Activated CD8-positive, alpha-beta memory T cell treated with anti-CD3 and anti-CD28 coated beads, Interleukin-2, amount 50 U/mL, for 1 hour (primary cell): Measurements from ENCODE around the gene TFCP2L1.
"Not testable (repeated sequence)": the region's sequence is repeated elsewhere in the genome, so short reads cannot be mapped to it uniquely, and the experiment has no call there.

Source experiments
- DNase-seq: peaks from one replicate; pipeline ENCODE4 v3.0.0-alpha.2; 2020; ENCODE audit errors: extremely low read depth

The TFCP2L1 gene

GRCh38 chr2:121284463-121285449 lies at the start of gene TFCP2L1:
Gene TFCP2L1 (minus strand): TSS chr2:121285202. CDS start chr2:121285109, 93 bp downstream.
- DNase-seq, result no peak

GRCh38 chr2:121333834-121334558 lies 49.0 kb upstream of the TFCP2L1 start:
- no peak for DNase-seq

GRCh38 chr2:121333231-121333630 lies 48.2 kb upstream of the TFCP2L1 start:
- DNase-seq, result no peak

GRCh38 chr2:121331324-121331723 lies 46.3 kb upstream of the TFCP2L1 start:
- not testable (repeated sequence) for DNase-seq

GRCh38 chr2:121330921-121331320 lies 45.9 kb upstream of the TFCP2L1 start:
- no peak for DNase-seq

GRCh38 chr2:121329786-121330185 lies 44.8 kb upstream of the TFCP2L1 start:
- no peak for DNase-seq

- no peak for DNase-seq
Measured at GRCh38 chr2:121326628-121327027, 41.6 kb upstream of the TFCP2L1 start.

GRCh38 chr2:121324601-121325000 lies 39.6 kb upstream of the TFCP2L1 start:
- DNase-seq, result no peak

- DNase-seq, result no peak
Measured at GRCh38 chr2:121321476-121321875, 36.5 kb upstream of the TFCP2L1 start.

- DNase-seq, result no peak
Measured at GRCh38 chr2:121319941-121320340, 34.9 kb upstream of the TFCP2L1 start.

GRCh38 chr2:121316986-121317385 lies 32.0 kb upstream of the TFCP2L1 start:
- DNase-seq, result no peak

- not testable (repeated sequence) for DNase-seq
Measured at GRCh38 chr2:121313701-121314100, 28.7 kb upstream of the TFCP2L1 start.

GRCh38 chr2:121309801-121310200 lies 24.8 kb upstream of the TFCP2L1 start:
- no peak for DNase-seq

GRCh38 chr2:121309323-121309722 lies 24.3 kb upstream of the TFCP2L1 start:
- no peak for DNase-seq

- no peak for DNase-seq
Measured at GRCh38 chr2:121307048-121307447, 22.0 kb upstream of the TFCP2L1 start.

GRCh38 chr2:121304941-121305340 lies 19.9 kb upstream of the TFCP2L1 start:
- DNase-seq, result no peak

- DNase-seq, result no peak
Measured at GRCh38 chr2:121303531-121304263, 18.7 kb upstream of the TFCP2L1 start.

- not testable (repeated sequence) for DNase-seq
Measured at GRCh38 chr2:121301190-121301589, 16.2 kb upstream of the TFCP2L1 start.

- DNase-seq, result no peak
Measured at GRCh38 chr2:121298476-121298875, 13.5 kb upstream of the TFCP2L1 start.

- not testable (repeated sequence) for DNase-seq
Measured at GRCh38 chr2:121297866-121298265, 12.9 kb upstream of the TFCP2L1 start.

GRCh38 chr2:121297217-121297830 lies 12.3 kb upstream of the TFCP2L1 start:
- no peak for DNase-seq
